Measurements from ENCODE around the gene TNFRSF8. TPM values are rescaled to one million over a fixed set of nuclear protein-coding genes. Genes with fewer than 3 reads are reported as not detected.

TNFRSF8 gene
- total RNA-seq, 1 donor, result 0.09 TPM

GRCh38 chr1:12163210-12163609, 100.1 kb downstream of the TNFRSF8 start:
- no peak for DNase-seq (ENCODE audit: low read depth)
- no peak overlapping the region for H3K4me3 ChIP-seq (ENCODE audit: low read depth, low read length)
- no peak for TF ChIP-seq CTCF (IDR thresholded peaks at IDR 0.05; ENCODE audit: insufficient read depth, low read length)

DNA sequence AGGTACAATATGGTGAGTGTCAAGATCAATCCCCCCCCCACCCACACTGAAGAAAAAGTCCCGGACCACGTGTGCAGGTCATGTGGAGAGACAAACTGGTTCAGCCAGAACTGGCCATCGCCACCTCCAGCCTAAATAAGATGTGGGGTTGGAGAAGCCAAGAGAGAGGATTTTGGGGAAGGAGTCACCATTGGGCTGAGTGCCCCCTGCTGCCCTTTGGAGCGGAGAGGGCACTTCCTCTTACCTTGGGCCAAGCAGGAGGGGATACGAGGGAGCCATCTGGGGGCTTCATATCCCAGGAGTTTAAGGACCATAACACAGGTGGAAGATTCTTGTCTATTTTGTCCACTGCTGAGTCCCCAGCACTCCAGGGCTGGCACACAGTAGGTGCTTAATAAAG, 101.1 kb downstream of the TNFRSF8 start:
- no peak for TF ChIP-seq CTCF (IDR thresholded peaks at IDR 0.05; ENCODE audit: insufficient read depth, low read length)
- no peak overlapping the region for H3K4me3 ChIP-seq (ENCODE audit: low read depth, low read length)
- DNase-seq (ENCODE audit: low read depth), result no peak

DNA sequence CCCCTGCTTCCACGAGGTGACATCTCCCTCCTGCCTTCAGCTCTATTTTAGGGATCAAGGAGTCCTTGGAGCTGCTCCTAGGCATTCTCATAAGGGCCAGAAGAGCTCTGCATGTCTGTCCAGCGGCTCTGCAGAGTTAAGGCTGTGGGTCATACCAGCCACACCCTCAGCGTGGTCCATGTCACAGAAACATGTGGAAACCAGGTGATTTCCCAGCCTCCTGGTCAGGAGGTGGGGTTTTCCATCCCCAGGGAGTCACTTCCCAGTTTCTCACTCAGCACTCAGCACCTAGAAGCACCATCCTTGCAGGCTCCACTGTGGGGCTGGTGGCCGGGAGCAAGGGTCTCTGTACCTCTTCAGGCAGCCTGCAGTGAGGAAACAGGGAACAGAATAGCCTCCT, 102.2 kb downstream of the TNFRSF8 start:
- DNase-seq (ENCODE audit: low read depth), result no peak
- TF ChIP-seq CTCF (IDR thresholded peaks at IDR 0.05; ENCODE audit: insufficient read depth, low read length), result no peak
- H3K4me3 ChIP-seq (ENCODE audit: low read depth, low read length), result no peak overlapping the region

DNA sequence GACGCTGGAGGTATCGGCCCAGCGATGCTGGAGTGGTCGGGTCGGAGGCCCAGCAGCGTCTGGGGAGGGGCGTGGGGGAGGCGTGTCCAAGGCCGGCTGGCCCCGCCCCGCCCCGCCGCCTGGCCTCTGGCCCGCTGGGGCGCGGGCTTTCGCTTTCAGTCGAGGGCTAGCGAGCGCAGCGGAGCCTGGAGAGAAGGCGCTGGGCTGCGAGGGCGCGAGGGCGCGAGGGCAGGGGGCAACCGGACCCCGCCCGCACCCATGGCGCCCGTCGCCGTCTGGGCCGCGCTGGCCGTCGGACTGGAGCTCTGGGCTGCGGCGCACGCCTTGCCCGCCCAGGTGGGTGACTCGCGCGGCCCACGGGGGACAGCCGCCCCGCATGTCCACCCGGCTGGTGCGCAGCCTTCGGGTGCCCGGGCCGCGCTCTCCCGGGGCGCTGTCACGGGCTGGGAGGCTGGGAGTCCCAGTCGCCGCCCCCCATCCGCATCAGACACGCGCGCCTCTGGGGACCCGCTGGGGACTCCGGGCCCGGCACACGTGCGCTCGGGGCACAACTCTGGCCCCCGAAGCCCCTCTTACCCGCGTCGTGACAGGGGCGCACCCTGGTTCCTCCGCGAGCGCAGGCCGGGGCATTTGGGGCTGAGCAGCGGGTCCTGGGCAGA, 103.9 kb downstream of the TNFRSF8 start, which contains the start of gene TNFRSF1B:
TNFRSF1B (plus strand) TSS at position 158 of the 659 bp plus-strand sequence; CDS start at position 259, 101 bp downstream.
- H3K4me3 ChIP-seq (ENCODE audit: low read depth, low read length), result peak within 1 kb of the TSS; percentile 69
- peak; percentile 35 for DNase-seq (ENCODE audit: low read depth)
- no peak for TF ChIP-seq CTCF (IDR thresholded peaks at IDR 0.05; ENCODE audit: insufficient read depth, low read length)

GRCh38 chr1:12167493-12168429, 104.7 kb downstream of the TNFRSF8 start:
- no peak for DNase-seq (ENCODE audit: low read depth)
- no peak for TF ChIP-seq CTCF (IDR thresholded peaks at IDR 0.05; ENCODE audit: insufficient read depth, low read length)
- peak overlapping the region; percentile 69 for H3K4me3 ChIP-seq (ENCODE audit: low read depth, low read length)

DNA sequence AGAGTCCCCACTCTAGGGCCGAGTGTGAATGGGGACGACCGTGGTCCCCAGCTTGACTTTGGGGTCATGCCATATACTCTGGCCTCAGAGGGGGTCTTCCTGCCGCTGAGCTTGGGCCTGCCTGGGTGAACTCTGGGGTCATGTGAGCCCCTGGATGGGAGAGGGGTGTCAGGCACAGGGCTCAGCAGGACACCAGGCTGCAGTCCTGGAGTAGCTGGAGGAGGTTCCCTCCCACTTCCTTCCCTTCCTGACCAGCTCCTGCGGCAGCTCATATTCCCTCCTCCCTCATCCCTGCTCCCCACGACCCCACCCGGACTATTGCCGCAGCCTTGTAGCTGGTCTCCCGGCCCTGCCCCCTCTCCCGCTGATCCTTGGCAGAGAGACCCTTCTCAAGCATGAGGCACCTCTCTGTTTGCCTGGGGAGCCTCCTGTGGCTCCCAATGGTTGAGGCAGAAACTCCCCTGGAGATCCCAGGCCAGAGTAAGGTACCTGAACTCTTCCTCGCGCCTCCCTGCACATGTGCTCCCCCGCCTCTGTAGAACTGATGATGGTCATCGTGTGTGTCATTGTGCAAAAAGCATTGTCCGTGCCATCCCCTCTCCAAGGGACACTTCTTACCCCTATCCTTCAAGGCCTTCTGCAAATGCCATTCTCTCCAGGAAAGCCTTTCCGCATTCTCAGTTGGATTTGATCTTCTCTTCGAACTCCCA, 105.5 kb downstream of the TNFRSF8 start:
- peak overlapping the region; percentile 14 for H3K4me3 ChIP-seq (ENCODE audit: low read depth, low read length)
- TF ChIP-seq CTCF (IDR thresholded peaks at IDR 0.05; ENCODE audit: insufficient read depth, low read length), result no peak
- no peak for DNase-seq (ENCODE audit: low read depth)

Measured in fibroblast of the aortic adventitia (primary cell).